Iris pigment epithelial cell (primary cell): ENCODE results near the gene NR2F1.

Experiments used
- DNase-seq: peaks from one replicate; pipeline ENCODE4 v3.0.0-alpha.2; 2011; ENCODE audit warnings: low read depth

Gene NR2F1

GRCh38 chr5:93577854-93578812 is 4.9 kb upstream of the NR2F1 start:
- peak; percentile 87 for DNase-seq

DNA sequence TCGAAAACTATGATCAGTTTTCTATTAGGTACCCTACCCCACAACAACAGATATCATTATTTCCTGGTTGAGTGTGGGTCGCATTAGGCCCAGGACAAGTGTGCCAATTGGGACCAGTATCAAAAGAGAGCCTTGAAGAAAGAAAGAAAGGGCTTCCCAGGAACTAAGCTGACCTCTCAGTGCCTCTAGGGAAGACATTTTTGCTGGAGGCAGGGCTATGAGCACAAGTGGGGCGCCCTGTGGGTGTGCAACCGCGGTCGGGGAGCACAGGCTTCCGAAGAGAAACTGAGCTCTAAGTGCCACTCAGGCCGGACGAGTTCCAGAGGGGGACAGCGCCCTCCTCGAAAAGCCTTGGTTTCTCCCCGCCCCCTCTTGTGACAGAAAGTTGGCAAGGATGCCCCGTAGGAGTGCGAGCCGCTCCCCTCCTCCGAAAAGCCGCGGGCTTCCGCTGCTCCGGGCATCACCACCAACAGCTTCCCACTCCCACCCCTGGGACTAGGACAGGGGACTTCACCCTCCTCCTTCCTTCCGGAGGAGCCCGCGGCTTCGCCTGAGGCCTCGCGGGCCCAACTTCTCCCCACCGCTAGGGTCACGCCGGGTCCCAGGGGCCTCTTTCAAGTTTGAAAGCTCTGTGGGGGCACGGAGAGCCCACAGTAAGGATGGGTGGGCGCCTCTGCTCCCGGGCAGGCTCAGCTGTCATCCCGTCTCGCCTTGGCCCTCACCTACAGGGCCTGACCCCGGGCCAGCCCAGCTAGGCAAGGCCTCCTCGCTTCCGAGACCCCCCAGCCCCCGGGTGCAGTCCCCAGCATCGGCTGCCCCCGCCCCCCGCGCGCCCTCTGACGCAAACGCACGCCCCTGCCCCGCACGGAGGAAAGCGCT is 4.0 kb upstream of the NR2F1 start:
- DNase-seq: peak; percentile 82

- no peak for DNase-seq
Observed at GRCh38 chr5:93579692-93580062, 3.3 kb upstream of the NR2F1 start.

GRCh38 chr5:93580063-93580926 is 2.7 kb upstream of the NR2F1 start:
- peak; percentile 60 for DNase-seq

DNA sequence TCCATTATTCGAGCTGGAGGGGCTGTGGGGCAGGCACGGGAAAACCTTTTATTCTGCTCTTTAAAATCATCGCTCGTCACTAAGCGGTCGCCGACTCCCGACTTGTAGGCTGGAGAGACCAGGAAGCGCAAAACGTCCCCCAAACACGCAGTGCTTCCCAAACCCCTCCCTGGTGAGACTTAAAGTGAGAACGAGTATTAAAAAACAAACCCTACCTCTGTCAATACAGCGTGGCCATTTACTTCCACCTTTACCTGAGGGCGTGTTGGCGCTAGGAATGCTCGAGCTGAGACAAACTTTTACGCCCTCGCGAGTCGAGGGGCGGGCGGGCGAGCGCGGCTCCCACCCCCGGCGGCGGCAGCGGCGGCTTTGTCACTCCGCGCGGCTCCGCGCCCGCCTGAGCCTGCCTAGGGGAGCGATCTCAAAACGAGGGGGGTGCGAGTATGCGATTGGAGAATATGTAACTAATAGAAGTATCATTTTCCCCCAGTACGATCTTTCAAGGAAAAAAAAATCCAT is 2.0 kb upstream of the NR2F1 start, which contains the start of gene NR2F1-AS1:
Gene NR2F1-AS1, minus strand, starts transcription at position 293 of the 519 bp plus-strand sequence.
- peak; percentile 56 for DNase-seq

DNA sequence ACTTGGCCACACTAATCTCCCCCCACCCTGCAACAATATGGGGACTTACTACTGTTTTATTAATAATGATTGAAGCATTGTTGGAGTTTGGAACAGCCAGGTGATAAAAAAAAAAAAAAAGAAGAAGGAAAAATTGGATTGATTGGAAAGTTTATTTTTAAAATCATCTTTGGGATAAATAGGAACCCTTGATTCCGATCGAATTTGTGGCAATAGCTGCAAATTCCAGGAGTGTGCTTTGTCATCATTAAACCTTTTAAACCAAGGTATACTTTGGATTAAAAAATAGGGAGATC is 907 bp upstream of the NR2F1 start:
- no peak for DNase-seq

- DNase-seq: peak; percentile 70
Observed at GRCh38 chr5:93583439-93583767, 381 bp downstream of the NR2F1 start.

- peak; percentile 57 for DNase-seq
Observed at GRCh38 chr5:93583768-93584595, 960 bp downstream of the NR2F1 start.

DNA sequence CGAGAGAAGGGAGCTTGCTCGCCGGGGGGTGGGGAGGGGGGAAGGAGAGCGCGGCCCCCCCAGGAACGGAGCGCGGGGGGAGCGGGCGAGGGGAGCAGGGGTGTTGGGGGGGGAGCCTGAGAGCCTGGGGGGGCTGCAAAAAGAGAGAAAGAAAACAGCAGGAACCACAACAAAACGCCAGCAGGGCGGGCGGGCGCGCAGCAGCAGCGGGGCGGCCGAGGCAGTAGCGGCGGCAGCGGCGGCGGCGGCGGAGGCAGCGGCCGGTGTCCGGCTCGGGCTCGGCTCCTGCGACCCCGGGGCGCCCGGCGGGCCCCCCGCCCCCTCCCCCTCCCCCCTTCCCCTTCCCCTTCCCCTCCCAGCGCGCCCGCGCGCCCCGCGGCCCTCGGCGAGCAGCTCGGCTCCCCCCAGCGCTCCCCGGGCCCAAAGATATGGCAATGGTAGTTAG is 1.6 kb downstream of the NR2F1 start:
- DNase-seq: peak; percentile 9

- DNase-seq: peak; percentile 10
Observed at GRCh38 chr5:93585041-93585766, 2.2 kb downstream of the NR2F1 start.

DNA sequence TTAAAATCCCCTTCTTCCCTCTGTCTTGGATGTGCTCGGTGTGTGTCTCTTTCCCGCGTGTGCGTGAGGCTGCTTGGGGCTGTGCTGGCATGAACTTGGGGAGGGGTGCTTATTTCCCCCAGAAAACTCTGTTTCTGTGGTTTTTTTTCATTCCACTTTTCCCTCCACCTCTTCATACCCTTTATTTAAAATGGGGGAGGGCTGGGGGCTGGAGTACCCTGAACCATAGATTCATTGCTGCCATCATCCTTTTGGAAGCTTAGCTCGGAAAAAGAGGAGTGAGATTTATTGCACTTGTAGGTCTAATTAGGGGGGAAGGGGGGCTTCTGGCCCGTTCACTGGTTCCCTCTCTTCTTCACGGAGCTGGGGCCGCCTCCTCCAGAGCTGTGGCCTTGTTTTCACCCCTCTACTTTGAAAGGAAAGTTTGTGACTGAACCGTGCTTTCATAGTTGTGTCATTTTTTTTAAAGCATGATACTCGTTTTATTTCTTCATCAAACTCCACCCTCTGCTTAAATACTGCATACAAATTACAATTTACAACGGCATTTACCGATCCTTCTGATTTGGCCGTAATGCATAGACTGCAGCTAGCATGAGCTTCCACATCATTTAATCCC is 2.9 kb downstream of the NR2F1 start:
- DNase-seq: peak; percentile 45

DNA sequence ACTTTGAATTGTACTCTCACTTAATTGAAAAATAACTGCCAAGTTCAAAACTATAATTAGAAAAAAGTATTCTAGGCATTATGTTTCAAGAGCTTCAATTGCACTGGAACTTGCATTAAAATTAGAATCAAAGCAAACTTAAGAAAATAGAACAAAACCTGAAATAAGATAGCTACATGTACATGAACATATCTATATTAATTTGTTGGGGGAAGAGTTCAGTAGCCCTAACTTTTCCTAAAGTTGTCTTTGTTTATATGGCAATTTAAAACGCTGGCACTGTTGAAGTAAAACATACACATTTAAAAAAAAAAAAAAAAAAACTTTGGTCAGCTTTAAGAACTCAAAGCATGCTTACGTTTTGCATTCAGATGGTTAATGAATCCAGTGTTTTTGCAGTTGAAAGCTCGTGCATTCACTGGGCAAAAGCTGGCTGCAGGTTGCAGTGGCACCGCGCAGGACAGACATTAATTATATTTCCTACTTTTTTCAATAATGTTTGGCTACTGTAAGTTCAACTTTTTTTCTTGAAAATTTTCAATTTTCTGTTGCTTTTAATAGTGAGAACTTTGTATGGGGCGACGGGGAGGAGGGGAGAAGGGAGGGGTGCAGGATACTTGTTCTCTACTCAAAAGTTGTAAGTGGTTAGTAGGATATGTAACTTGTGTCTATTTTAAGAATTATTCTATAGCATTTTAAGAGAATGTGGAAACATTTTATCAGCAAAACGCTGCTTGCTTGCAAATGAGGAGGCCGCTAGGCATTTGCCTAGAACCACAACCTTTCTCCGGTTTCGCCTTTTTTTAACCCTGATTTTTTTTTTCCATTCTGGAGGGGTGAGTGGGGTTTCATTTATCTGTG is 3.9 kb downstream of the NR2F1 start:
- no peak for DNase-seq

DNA sequence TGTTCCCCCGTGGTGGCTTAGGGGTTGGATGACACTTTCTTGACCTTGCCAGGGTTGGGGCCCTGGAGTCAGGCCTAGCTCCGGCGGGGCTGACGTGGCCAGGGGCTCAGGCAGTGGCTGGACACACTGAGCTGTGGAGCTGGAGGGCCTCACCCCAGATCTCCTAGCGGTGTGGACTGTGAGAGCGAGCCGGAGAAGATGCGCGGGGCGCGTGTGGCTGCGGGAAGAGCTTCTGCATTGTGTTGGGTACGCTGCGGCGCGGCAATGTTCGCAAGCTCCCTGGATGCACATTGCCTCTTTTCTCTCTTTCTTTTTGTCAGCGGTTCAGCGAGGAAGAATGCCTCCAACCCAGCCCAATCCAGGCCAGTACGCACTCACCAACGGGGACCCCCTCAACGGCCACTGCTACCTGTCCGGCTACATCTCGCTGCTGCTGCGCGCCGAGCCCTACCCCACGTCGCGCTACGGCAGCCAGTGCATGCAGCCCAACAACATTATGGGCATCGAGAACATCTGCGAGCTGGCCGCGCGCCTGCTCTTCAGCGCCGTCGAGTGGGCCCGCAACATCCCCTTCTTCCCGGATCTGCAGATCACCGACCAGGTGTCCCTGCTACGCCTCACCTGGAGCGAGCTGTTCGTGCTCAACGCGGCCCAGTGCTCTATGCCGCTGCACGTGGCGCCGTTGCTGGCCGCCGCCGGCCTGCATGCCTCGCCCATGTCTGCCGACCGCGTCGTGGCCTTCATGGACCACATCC is 4.8 kb downstream of the NR2F1 start:
- DNase-seq: peak; percentile 87

- peak; percentile 55 for DNase-seq
Observed at GRCh38 chr5:93588352-93589151, 5.5 kb downstream of the NR2F1 start.

GRCh38 chr5:93589152-93589828 is 6.3 kb downstream of the NR2F1 start:
- DNase-seq: peak; percentile 29

GRCh38 chr5:93589829-93590215 is 6.8 kb downstream of the NR2F1 start:
- peak; percentile 56 for DNase-seq

DNA sequence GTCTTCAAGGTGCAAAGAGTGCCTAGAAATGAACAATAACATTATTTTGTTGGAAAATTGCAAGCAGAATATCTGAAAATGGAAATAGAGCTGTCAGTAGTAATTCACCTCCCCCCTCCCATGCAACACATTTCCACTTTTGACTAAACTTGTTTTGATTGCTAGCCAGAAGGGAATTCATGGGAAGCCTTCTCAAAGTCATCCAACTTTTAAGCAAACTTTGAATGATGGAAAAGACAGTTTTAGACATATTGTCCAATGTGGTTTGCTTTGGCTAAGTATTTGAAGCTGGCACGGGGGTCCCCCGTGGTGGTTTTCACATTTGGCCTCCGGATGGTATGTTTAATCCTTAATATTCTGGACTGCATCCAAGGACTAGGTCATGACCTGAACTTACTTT is 7.5 kb downstream of the NR2F1 start:
- peak; percentile 67 for DNase-seq
